ENCODE data around the gene TPP2. TPM values are rescaled to one million over a fixed set of nuclear protein-coding genes. Genes with fewer than 3 reads are reported as not detected.

The TPP2 gene
- total RNA-seq, 4 donors from 2014 or later = 77.3 to 229 (median 99.1) TPM

GRCh38 chr13:102598061-102598460 is 1.3 kb downstream of the TPP2 start:
- WGBS, 2 donors = 1 to 3% methylated on average over 6 of the region's 6 CpGs

GRCh38 chr13:102599426-102600012 is 2.7 kb downstream of the TPP2 start:
- no peak for TF ChIP-seq CTCF (IDR thresholded peaks at IDR 0.05)
- TF ChIP-seq POLR2A (IDR thresholded peaks at IDR 0.05) = no peak
- Histone ChIP-seq H3K27me3 (no peaks in the 10 kb centered on the region), H3K4me3 (replicated peaks in 1 of 3) (no peak overlapping the region), H3K27ac (no peak overlapping the region), H3K4me1 (peaks cover 28 to 29% of the 10 kb centered on the region in 2 donors), H3K36me3 (no peaks in the 10 kb centered on the region), H3K9me3 (no peaks in the 10 kb centered on the region)
- no peak for DNase-seq
- 82% methylated on average over 3 of the region's 3 CpGs for WGBS, 2 donors
- intact Hi-C loops (cut with DNase I) = loop anchor here (5.0 to 10.0 kb wide), 2 partner anchors 75 to 243 kb away; no protein-coding TSS in a partner anchor

More at GRCh38 chr13:102598061-102598460, 1.3 kb downstream of the TPP2 start:
- intact Hi-C loops (cut with DNase I) = loop anchor here (5.0 kb wide), 1 partner anchor 244 kb away; no protein-coding TSS in a partner anchor
- TF ChIP-seq CTCF (IDR thresholded peaks at IDR 0.05) (no peak), POLR2A (IDR thresholded peaks at IDR 0.05) (no peak)
- Histone ChIP-seq H3K9me3 (no peaks in the 10 kb centered on the region), H3K4me3 (replicated peaks in 1 of 3) (peak overlapping the region in 2 of 3 donors; percentile 79 to 99), H3K27me3 (no peaks in the 10 kb centered on the region), H3K27ac (peak overlapping the region in 1 of 3 donors; percentile 97), H3K4me1 (peaks cover 28 to 30% of the 10 kb centered on the region in 2 donors), H3K36me3 (no peaks in the 10 kb centered on the region)
- no peak for DNase-seq

GRCh38 chr13:102606537-102607309 is 9.9 kb downstream of the TPP2 start:
- no peak overlapping the region for H3K4me3 ChIP-seq (replicated peaks in 1 of 3)
- no peak for DNase-seq
- peaks cover 7 to 34% of the 10 kb centered on the region in 2 donors for H3K36me3 ChIP-seq
- no peaks in the 10 kb centered on the region for H3K9me3 ChIP-seq
- intact Hi-C loops (cut with DNase I) = loop anchor here (10.0 kb wide), 1 partner anchor 68 kb away; no protein-coding TSS in a partner anchor
- TF ChIP-seq POLR2A (IDR thresholded peaks at IDR 0.05) = no peak
- no peak for TF ChIP-seq CTCF (IDR thresholded peaks at IDR 0.05)
- no peak overlapping the region for H3K27ac ChIP-seq
- 94 to 95% methylated on average over 9 of the region's 9 CpGs for WGBS, 2 donors
- H3K27me3 ChIP-seq = no peaks in the 10 kb centered on the region
- H3K4me1 ChIP-seq = no peaks in the 10 kb centered on the region

- no peak overlapping the region for H3K27ac ChIP-seq
- H3K9me3 ChIP-seq = no peaks in the 10 kb centered on the region
- no peak for TF ChIP-seq CTCF (IDR thresholded peaks at IDR 0.05)
- no peak for DNase-seq
- no peaks in the 10 kb centered on the region for H3K4me1 ChIP-seq
- intact Hi-C loops (cut with DNase I) = loop anchor here (10.0 kb wide), 1 partner anchor 66 kb away; no protein-coding TSS in a partner anchor
- H3K27me3 ChIP-seq = no peaks in the 10 kb centered on the region
- H3K36me3 ChIP-seq = peaks cover 7 to 34% of the 10 kb centered on the region in 2 donors
- 95 to 99% methylated on average over 2 of the region's 2 CpGs for WGBS, 2 donors
- H3K4me3 ChIP-seq (replicated peaks in 1 of 3) = no peak overlapping the region
These were observed 12.2 kb downstream of the TPP2 start for GRCh38 chr13:102608974-102609373.

GRCh38 chr13:102609696-102610095 is 12.9 kb downstream of the TPP2 start:
- 95 to 99% methylated on average over 4 of the region's 4 CpGs for WGBS, 2 donors
- H3K4me3 ChIP-seq (replicated peaks in 1 of 3) = no peak overlapping the region
- intact Hi-C loops (cut with DNase I) = loop anchor here (10.0 kb wide), 1 partner anchor 65 kb away; no protein-coding TSS in a partner anchor
- H3K27ac ChIP-seq = no peak overlapping the region
- H3K4me1 ChIP-seq = no peaks in the 10 kb centered on the region
- H3K27me3 ChIP-seq = no peaks in the 10 kb centered on the region
- no peak for DNase-seq
- peaks cover 7 to 34% of the 10 kb centered on the region in 2 donors for H3K36me3 ChIP-seq
- TF ChIP-seq POLR2A (IDR thresholded peaks at IDR 0.05) = no peak
- no peak for TF ChIP-seq CTCF (IDR thresholded peaks at IDR 0.05)
- no peaks in the 10 kb centered on the region for H3K9me3 ChIP-seq

Data from thyroid gland (tissue), 4 donors.